Glomerular endothelial cell (primary cell): ENCODE results near the gene KIF16B. TPM values are rescaled to one million over a fixed set of nuclear protein-coding genes. Genes with fewer than 3 reads are reported as not detected.

Source experiments
- DNase-seq: peaks from one replicate; pipeline ENCODE4 v3.0.0-alpha.2; 2011; ENCODE audit warnings: low read depth, low spot score; ENCODE audit errors: extremely low read depth
- total RNA-seq: library from RNA; depleted of rRNA; stranded (reverse); fragments of >200 nt; gene quantifications from 2 replicates; pipeline ENCODE4 v1.2.3, GENCODE V29; 2015

Gene KIF16B
- total RNA-seq, 1 donor from 2014 or later = 8.2 TPM

DNA sequence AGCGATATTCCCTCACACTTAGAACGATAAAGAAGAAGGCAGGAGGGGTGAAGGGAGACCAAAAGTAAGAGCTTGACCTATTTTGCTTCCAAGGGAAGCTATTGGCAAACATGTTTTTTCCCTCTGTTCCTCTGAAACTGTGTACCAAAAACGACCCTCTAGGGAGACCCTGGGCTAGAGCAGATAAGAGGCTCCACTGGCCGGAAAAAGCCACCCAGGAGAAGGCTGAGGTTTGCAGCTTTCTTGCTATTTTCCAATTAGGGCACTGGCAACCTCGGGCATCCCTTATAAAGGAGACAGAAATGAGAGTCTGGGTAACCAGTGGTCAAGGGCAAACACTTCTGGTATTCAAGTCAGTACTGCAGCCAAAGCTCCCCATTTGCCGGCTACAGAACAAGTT, 168.0 kb downstream of the KIF16B start:
- DNase-seq = no peak

DNA sequence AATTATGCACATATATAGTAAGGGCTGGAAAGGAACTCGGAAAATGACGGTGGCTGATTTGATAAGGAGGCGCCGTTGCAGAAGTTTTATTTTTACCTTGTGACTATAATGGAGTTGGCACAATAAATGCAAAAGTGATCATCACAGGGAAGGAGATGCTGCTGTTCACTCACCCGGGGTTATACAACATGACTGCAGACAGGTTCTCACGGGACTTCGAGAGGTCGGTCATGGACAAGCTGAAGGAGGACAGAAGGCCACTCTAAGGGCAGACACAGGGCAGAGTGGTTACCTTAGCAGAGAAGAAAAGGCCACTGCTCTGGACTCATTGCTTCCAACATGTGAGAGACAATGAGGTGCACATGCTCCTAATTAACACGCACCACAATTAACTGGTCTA, 168.6 kb downstream of the KIF16B start:
- DNase-seq = no peak

DNA sequence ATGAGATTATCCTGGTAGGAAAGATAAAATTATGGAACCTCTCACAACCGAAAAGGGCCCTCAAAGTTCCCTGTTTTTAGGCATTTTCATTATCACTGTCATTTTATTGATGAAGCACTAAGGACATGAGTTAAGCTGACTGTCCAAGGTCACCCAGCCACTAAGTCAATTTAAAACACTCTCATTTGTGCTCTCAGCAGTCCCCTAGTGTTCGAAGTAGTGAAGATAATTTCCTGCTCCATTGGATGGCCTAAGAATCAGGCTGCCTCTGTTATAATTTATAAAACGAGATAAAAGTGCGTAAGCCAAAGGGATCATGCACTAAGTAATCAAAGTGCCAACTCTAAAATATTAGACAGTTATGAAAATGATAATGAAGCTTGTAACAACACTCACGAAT, 169.1 kb downstream of the KIF16B start:
- DNase-seq = no peak

DNA sequence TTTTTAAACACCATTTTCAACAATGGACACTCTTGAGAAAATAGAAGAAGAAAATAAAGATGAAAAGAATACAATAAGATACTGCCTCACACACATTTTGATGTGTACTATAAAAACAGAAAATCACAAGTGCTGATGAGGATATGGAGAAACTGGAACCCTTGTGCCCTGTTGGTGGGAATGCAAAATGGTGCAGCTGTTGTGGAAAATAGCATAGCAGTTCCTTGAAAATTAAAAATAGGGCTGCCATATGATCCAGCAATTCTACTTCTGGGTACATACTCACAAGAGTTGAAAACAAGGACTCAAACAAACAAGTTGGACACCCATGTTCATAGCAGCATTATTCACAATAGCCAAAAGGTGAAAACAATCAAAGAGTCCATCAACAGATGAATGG, 173.0 kb downstream of the KIF16B start:
- no peak for DNase-seq

DNA sequence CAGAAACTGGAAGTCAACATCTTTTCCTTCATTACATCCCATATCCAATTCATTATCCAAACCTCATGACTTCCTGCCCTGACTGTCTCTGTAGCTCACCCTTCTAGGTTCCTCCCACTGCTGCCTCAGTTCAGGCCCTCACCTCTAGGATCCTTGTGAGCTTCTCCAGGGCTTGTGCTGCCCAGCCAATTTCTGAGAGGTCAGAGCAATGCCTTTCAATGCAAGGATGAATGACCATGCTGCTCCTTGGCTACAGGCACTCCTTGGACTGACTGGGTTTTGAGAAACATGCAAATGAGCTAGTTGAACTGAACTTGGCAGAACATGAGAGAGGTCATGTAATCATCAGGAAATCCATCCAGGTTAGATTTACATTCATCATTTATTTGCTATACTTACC, 173.4 kb downstream of the KIF16B start:
- DNase-seq = no peak

DNA sequence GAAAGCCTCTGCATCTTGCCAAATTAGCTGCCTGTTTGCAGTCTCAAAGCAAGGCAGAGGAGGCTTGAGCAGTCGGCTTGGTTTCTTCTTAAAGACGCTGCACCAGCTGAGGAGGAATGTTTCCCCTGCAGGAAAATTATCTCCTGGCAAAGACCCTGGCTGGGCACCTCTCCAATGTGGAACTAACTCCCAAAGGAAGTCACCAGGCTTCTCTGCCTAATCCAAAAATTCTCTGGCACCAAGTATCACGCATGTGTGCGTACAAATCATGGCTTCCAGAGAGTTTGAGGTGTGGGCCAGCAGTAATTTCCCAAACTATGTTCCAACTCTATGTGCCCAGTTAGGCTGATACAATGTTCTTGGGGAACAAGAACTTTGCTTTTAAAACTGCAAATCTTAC, 176.2 kb downstream of the KIF16B start:
- DNase-seq = no peak

DNA sequence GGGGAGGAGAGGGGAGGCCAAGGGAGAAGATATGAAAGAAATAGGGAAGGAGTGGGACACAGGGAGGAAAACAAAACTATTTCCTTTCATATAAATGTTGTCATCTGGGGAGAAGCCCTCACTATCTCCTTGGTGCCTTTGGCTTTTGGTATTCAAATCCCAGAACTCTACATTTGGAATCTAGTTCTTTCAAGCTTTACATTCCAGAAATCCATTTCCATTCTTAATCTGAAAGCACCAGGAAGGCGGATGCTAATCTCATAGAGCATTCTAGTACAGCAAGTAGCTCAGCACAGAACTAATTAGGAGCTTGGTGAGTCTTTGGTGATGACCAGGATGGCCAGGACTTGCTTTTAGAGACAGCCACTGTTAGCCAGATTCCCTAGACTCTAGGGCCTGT, 177.9 kb downstream of the KIF16B start:
- no peak for DNase-seq

DNA sequence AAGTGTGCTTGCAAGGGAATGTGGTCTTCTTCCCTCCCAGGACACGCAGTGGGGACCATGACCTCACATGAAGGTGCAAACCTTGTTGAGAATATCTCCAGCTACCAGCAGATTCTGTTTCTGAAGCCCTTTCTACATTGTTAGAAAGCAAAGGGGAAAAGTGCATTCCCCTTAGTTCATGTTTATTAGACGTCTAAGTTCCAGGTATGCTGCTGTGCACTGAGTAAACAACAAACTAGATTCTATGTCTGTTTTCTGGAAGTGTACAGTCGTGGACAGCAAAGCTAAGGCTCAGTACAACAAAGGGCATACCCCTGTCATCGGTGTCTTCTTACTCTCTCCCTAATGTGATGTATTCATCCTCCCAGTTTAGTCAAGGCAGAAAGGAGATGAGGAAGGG, 178.5 kb downstream of the KIF16B start:
- DNase-seq = no peak

DNA sequence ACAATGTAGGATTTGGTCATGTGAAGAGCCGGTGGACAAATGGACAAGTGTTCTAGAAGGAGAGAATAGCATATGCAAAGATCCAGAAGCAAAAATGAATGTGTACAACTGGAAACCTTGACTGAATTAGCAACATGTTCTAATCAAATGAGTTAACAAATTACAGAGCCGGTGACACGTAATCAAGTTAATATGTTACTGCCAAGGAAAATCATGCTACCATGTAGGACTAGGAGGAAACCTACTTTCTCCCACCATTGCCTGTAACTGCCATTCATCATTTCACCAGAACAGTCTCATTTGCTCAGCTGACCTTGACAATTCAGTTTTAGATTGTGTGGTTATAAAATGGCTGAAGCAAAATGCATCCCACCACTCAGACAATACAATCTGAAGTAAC, 179.4 kb downstream of the KIF16B start:
- no peak for DNase-seq

DNA sequence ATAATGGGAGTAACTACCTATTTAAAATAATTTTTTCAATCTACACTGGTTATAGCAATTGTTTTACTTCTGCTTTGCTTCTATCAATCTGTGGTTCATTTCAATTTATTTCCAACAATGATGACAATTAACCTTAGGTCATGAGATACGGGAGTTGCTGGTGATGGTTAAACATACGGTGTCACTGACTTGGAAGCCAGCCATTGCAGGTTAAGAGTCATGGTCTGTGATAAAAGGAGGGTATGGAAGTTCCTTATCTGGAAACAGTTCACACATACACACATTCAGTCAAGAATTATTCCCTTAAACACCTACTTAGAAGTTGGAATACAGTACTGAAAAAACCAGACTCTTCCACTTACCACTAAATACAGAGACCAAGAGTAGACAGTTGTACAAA, 180.0 kb downstream of the KIF16B start:
- no peak for DNase-seq

DNA sequence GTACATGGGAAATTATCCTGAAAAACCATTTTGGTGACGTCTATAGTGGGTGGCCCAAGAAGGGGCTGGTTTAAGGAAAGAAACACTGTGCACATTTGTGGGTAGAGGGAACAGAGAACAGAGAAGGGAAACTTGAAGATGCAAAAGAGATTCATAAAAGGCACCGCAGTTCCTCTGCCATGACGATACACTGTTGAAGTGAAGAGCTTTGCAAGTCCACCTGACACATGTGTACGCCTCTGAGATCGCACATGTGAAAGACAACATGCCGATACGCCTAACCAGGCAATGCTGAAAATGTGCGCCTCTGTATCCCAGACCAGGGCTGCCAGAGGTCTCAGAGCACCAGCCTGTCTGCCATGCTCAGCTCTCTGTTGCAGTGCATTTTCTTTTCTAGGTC, 180.9 kb downstream of the KIF16B start:
- DNase-seq = no peak

DNA sequence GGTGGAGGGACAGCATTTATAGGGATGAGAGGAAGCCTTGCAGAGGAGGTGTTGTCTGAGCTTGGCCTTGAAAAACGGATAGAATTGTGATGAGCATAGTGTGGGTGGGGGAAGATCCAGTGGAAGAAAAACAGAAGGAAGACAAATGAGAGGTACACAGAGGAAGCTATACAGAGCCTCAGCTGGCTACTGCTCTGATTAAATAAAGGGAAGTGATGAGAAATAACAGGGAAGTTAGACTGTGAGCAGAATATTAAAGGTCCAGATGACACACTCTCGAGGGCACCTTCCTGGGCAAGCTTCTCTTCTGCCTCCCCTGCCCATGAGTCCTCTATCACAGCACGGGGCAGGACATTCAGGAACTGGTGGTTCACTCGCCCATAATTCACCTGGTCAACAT, 182.3 kb downstream of the KIF16B start:
- DNase-seq = no peak

DNA sequence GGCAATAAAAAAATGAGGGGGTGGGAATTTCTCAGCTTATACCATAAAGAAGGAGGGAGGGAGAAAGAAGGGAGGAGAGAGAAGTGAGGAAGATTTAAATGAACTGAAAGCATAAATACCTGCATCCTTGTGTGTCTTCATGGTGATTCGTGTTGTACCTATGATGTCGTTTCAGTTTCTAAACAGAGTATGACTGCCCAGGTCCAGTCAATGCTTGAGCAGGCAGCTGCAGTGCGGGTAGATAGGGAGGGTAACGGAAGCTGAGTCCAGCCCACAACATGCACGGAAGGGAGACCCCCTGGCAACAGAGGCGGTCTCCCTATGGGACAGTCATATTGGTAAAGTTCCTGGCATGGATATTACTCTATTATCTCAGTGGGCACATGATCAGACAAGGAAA, 184.5 kb downstream of the KIF16B start:
- no peak for DNase-seq

DNA sequence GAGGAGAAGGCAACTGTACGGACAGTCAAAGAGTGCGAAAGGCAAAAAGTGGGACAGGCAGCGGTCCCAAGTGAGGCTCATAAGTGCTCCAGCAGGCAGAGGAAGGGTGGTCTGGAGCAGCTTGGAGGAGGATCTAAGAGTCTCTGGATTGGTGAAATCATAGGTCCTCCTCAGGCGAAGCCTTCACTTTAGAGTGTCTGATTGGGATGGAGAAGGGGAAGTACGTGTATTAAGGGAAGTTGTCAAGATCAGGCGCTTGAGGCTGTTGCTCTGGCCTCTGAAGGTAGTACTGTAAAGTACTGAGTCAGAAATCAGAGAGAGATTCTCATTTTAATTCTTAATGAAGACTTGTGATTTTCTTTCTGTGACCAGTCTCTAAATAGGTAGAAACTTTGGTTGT, 185.6 kb downstream of the KIF16B start:
- DNase-seq = no peak

DNA sequence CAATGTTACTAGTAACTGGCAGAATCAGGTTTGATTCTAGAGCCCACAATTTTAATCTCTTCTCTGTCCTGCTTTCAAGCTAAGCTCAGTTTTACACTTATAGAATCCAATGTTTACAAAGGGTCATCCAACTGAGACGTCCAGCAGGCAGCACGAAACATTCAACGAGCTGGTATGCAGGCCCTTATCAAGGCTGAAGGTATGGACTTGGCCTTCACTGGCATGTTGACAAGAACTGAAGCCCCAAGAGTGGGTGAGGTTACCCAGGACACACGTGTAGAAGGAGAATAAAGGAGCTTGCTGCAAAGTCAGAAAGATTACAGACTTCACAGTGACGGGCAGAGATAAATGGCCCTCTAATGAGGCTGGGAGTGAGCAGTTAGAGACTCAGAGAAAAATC, 187.4 kb downstream of the KIF16B start:
- no peak for DNase-seq

DNA sequence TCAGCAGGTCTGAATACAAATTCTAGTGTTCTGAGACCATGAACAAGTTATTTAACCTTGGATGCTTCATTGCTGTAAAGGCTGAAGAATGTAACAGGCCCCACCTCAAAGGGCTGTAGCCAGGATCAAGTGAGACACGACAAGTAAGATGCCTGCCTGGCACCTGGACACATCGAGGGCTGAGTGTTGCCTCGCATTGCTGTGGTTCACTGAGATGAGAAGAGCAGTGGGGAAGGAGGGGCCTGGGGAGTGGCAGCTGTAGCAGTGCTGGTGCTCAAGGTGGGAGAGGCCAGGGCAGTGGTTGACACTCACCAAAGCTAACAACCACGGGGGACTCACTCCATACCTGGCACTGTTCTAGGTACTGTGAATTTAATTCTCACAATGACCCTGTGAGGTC, 187.8 kb downstream of the KIF16B start:
- no peak for DNase-seq

DNA sequence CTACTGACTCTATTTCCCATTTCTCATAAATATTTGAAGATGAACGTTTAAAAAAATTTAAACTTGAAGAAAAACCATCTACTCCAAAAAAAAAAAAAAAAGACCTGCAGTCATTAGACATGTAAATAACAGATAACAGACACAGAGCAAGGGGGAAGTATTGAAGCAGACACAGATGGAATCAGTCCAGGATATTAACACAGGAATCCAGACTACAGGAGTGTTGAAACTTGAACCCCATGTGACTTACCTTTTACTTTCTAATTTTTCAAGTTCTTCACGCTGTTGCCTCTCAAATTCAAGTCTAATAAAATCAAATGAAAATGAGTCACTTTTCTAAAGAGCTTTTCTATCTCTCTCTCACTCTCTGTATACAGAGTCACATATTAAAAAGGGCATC, 191.8 kb downstream of the KIF16B start:
- DNase-seq = no peak

DNA sequence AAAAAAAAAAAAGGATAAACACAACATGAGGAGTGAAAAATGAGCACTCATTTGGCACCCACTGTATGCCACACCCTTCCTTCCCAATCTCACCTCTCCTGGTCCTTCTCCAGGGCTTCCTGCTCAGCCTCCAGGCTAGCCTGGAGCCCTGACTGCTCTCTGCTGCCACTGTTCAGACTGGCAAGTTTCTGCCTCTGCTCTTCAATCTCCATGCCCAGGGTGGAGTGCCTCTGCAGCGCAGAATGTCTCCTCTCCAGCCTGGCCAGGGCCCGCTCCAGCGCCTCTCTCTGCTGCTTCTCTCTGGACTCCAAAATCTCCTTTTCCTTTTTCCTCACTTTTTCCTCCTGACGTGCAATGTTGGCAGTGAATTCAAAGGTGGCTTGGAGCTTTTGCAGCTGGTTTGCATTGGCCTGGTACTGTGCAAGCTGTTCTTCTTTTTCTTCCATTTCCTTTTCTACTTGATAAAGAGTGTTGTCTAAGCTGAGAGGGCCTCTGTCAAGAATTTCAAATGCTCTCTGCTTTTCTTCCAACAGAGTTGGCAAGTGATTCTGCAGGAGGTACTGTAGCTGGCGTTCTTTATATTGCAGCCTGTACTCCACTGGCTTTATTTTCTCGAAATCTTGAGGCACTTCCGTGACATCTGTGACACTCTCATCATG, 194.4 kb downstream of the KIF16B start:
- no peak for DNase-seq

DNA sequence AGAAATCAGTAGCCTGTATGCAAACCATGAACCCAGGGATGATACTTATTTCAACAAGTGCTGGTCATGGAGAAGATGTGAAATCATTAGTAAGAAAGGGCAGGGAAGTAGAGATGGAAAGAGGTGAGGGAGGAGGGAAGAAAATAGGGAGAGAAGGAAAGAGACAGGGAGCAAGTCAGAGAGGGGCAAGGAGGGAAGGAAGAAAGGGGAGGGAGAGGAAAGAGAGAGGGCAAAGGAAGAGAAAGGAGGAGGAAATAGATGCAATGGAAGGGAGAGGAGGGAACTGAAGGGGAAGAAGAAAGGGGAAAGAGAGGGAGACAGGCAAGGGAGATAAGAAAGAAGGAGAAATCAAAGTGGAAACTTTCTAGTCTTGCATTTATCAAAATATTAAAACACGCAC, 195.1 kb downstream of the KIF16B start:
- DNase-seq = no peak

DNA sequence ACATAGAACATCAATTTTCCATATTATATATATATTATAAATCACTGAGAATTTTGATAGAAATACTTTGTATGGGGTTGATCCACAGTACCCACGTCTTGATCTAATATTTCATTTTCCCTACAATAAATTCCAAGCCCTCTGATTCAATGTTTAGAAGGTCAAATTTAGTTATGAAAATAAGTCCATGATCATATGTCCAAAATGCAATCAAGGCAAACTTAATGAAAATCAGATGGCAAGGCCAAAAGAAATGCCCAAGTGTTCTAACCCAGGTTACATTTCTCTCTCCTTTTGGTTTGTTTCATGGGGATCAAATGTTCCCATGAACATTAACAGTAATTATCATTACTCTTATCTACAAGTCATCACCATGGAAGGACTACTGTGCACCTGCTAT, 203.8 kb downstream of the KIF16B start:
- DNase-seq = no peak

DNA sequence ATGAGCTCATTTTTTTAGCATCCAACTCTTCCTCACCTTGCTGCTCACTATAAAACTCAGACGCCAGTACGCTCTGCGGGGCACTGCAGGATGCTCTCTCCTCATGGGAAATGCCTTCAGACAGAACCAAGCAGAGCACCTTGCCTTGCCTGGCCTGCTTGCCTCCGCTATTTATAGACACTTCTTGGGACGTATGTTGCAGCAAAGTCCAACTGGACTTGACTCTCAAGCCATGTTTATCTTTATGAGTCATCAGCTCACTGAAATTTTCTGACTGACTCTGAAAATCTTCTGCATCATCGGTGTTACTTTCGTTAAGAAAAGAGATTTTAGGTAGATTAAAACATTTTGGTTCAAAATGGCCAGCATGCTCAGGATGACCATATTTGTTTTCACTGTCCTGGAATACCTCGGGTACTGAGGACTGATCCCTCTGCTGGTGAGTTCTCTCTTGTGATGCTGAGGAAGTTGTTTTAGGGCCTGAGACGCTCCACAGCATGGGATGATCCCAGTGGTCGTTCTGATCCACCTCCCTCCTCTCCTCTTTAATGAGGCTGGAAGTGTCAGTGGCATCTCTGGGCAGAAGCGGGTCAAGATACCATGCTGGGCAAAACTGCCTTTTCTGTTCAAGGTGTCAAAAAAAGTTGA, 204.5 kb downstream of the KIF16B start:
- DNase-seq = no peak

DNA sequence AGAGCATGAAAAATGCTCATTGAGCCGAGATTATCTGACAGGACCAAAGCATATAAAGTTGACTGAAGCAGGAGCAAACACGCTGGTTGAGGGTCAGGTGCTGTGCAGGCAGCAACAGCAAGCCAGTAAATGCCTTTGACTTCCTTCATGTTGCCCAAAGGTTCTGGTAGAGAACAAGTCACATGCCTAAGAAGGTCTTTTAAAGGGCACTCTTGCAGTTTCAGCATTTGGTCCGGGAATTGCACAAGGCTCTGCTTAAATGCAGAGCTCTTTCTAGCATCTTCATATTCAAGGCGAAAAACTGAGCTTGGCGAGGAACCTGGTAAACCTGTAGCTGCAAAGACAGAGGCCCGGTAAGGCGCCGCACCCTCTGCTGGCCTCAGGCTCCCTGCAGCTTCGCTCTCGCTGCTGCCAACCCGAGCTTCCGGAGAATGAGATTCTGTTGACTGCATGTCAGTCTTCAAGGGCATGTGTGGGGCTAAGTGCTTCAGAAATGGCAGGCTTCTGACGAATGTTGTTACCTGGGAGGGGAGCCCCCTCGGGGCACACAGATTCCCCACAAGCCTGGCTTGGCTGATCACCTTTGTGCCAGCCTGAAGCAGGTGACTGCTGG, 205.2 kb downstream of the KIF16B start:
- DNase-seq = no peak

DNA sequence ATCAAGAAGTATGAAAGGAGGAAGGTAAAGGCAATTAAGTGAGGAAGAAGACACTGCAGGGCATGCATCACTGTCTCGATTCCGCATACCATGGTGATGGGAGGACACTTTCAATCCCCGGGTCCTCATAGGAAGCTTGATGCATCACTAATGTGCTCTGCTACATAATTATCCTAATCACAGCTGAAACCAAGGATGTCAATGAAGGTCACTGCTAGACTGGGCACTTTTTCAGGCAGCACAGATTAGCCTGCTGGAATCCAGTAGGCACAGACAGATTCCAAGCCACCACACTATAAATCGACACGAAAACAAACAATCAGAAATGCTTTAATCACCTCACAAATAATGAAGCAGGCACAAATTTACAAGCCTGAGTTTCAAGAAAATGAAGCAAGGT, 206.7 kb downstream of the KIF16B start:
- DNase-seq = no peak
